Measurements from ENCODE around the gene EDC4.

GRCh38 chr16:67878232-67878631, 5.4 kb downstream of the EDC4 start:
- TF ChIP-seq, protein P1, sequence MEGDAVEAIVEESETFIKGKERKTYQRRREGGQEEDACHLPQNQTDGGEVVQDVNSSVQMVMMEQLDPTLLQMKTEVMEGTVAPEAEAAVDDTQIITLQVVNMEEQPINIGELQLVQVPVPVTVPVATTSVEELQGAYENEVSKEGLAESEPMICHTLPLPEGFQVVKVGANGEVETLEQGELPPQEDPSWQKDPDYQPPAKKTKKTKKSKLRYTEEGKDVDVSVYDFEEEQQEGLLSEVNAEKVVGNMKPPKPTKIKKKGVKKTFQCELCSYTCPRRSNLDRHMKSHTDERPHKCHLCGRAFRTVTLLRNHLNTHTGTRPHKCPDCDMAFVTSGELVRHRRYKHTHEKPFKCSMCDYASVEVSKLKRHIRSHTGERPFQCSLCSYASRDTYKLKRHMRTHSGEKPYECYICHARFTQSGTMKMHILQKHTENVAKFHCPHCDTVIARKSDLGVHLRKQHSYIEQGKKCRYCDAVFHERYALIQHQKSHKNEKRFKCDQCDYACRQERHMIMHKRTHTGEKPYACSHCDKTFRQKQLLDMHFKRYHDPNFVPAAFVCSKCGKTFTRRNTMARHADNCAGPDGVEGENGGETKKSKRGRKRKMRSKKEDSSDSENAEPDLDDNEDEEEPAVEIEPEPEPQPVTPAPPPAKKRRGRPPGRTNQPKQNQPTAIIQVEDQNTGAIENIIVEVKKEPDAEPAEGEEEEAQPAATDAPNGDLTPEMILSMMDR (conservative IDR thresholded peaks at IDR 0.05; ENCODE audit: low read length) = no peak
- no peak for TF ChIP-seq EZH2phosphoT487 (IDR thresholded peaks at IDR 0.05; ENCODE audit: borderline replicate concordance, low read depth, low read length)

Data from OCI-LY7 (cell line).